Endothelial cell (in vitro differentiated cells): ENCODE data around the gene USP25. TPM values are rescaled to one million over a fixed set of nuclear protein-coding genes. Genes with fewer than 3 reads are reported as not detected.

ENCODE experiments used
- DNase-seq: peaks from one replicate; pipeline ENCODE4 v3.0.0; 2021; ENCODE audit warnings: low spot score
- H3K27ac Mint-ChIP-seq: one replicate; pipeline ENCODE4 v1.8.0; 2021; ENCODE audit warnings: mixed read lengths, inconsistent platforms; ENCODE audit not compliant: unreplicated experiment
- H3K27me3 Mint-ChIP-seq: one replicate; pipeline ENCODE4 v1.8.0; 2021; ENCODE audit warnings: mild to moderate bottlenecking, moderate library complexity, mixed read lengths, inconsistent platforms; ENCODE audit not compliant: unreplicated experiment
- H3K36me3 Mint-ChIP-seq: one replicate; pipeline ENCODE4 v1.8.0; 2021; ENCODE audit warnings: mild to moderate bottlenecking, low read depth, mixed read lengths, inconsistent platforms; ENCODE audit not compliant: unreplicated experiment
- H3K4me1 Mint-ChIP-seq: one replicate; pipeline ENCODE4 v1.8.0; 2021; ENCODE audit warnings: mild to moderate bottlenecking, mixed read lengths, inconsistent platforms; ENCODE audit not compliant: unreplicated experiment
- H3K4me3 Mint-ChIP-seq: one replicate; pipeline ENCODE4 v1.8.0; 2021; ENCODE audit warnings: mild to moderate bottlenecking, mixed read lengths, inconsistent platforms; ENCODE audit not compliant: unreplicated experiment
- H3K9me3 Mint-ChIP-seq: one replicate; pipeline ENCODE4 v1.8.0; 2021; ENCODE audit warnings: mixed read lengths, inconsistent platforms; ENCODE audit not compliant: unreplicated experiment
- total RNA-seq: library from RNA; stranded (reverse); fragmentation: NEBNext Ultra II Directional; extraction: Animal tissue kit (Norgen Biotek cat#: 25700); gene quantifications from one replicate; pipeline ENCODE4 v1.2.1, GENCODE V29; 2021; ENCODE audit not compliant: unreplicated experiment
- TF ChIP-seq, protein P1 (sequence below): fragments of 200-600 bp; sonication (generic); IDR thresholded peaks from one replicate; pipeline ENCODE4 v1.5.0; 2021; ENCODE audit warnings: antibody characterized with exemption; ENCODE audit not compliant: unreplicated experiment

Gene USP25
- total RNA-seq, 1 donor from 2014 or later = 38.0 TPM

DNA sequence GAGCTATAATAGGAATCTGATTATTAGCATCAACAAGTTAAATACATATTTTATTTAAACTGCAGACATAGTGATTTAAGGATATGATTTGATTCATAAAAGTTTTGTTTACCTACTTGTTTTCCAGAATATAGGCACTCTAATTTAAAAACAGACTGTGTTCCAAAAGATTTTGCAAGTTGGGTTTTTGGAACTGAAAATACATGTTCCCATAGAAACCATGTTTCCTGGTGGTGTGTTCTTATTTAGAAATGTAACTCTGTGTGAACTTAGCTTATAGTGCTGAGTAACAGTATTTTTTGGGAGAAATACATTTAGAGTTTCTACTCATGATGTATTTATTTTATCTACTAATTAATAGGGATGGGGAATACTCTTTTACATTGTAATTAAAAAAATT is 21.8 kb downstream of the USP25 start:
- H3K27me3 Mint-ChIP-seq = no peaks in the 10 kb centered on the region
- H3K36me3 Mint-ChIP-seq = no peaks in the 10 kb centered on the region
- no peaks in the 10 kb centered on the region for H3K9me3 Mint-ChIP-seq
- DNase-seq = no peak
- H3K27ac Mint-ChIP-seq = no peak overlapping the region
- TF ChIP-seq, protein P1, sequence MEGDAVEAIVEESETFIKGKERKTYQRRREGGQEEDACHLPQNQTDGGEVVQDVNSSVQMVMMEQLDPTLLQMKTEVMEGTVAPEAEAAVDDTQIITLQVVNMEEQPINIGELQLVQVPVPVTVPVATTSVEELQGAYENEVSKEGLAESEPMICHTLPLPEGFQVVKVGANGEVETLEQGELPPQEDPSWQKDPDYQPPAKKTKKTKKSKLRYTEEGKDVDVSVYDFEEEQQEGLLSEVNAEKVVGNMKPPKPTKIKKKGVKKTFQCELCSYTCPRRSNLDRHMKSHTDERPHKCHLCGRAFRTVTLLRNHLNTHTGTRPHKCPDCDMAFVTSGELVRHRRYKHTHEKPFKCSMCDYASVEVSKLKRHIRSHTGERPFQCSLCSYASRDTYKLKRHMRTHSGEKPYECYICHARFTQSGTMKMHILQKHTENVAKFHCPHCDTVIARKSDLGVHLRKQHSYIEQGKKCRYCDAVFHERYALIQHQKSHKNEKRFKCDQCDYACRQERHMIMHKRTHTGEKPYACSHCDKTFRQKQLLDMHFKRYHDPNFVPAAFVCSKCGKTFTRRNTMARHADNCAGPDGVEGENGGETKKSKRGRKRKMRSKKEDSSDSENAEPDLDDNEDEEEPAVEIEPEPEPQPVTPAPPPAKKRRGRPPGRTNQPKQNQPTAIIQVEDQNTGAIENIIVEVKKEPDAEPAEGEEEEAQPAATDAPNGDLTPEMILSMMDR = no peak
- H3K4me1 Mint-ChIP-seq = peaks cover 14% of the 10 kb centered on the region
- H3K4me3 Mint-ChIP-seq = no peak overlapping the region

DNA sequence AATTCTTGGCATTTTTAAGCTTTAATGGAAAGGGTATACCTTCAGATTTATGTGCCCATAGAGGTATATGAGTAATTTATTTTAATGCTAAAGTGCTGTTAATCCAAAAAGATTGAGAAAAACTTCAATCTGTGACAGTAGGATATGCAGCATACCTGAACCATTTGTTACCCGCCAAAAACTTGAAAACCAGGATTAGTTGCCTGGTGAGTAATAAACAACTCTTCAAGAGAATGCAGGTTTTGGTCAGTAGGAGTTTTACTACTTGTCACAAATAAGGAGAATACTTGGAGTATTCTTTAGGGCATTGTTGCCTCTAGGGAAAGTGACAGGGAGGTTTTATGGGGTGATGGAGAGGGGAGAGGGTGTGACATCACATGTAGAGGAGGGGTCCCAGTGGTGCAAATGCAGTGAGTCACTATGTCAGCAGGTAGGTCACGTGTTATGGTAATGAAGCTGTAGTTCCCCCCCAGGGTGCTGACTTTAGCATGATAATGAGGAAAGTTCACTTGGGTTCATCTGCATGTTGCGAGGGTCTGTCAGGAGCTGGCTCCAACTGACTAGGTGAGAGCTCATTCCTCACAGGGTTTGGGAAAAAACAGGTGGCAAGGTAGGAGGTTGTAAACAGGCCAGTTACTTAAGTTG is 23.1 kb downstream of the USP25 start:
- H3K36me3 Mint-ChIP-seq = no peaks in the 10 kb centered on the region
- H3K27me3 Mint-ChIP-seq = no peaks in the 10 kb centered on the region
- H3K4me1 Mint-ChIP-seq = peaks cover 25% of the 10 kb centered on the region
- DNase-seq = no peak
- TF ChIP-seq, protein P1 = no peak
- no peak overlapping the region for H3K4me3 Mint-ChIP-seq
- no peaks in the 10 kb centered on the region for H3K9me3 Mint-ChIP-seq
- H3K27ac Mint-ChIP-seq = no peak overlapping the region

DNA sequence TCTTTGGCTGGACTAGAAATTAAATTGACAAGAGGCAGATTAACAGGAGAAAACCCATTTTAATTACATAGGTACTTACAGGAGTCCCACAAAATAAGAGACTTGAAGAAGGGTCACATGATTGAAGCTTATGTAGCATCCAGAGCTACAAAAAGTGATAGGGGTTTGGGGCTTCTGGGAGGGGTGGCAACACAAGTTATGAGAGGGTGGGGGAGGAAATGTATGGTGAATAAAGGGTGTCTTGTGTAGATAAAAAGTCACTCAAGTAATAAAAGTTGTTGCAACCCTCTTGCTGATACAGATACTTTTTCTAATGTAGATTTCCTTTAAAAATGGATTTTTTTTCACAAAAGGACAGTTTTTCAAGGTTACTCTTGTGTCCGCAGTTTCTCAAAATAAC is 24.0 kb downstream of the USP25 start:
- Mint-ChIP-seq H3K27ac (no peak overlapping the region), H3K9me3 (no peaks in the 10 kb centered on the region), H3K4me3 (no peak overlapping the region), H3K4me1 (peaks cover 25% of the 10 kb centered on the region), H3K36me3 (no peaks in the 10 kb centered on the region), H3K27me3 (no peaks in the 10 kb centered on the region)
- no peak for DNase-seq
- TF ChIP-seq, protein P1 = no peak

DNA sequence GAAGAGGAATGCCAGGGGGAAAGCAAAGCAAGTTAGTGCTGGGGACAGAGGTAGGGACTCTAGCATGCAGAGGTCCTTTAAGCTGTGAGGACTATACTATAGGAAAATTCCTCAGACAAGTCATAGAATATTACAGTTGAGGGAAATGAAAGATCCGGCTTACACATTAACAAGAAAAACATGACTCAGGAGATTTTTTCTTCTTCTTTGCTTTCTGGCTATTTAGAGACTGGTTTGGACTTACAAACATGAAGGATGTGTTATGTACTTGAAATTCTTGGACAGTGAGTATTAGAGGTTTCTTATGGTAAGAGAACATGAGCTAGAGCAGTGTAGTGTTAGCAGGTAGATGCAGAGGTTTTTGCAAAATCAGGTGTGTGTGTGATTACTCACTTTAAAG is 24.9 kb downstream of the USP25 start:
- TF ChIP-seq, protein P1 = no peak
- no peaks in the 10 kb centered on the region for H3K9me3 Mint-ChIP-seq
- H3K4me3 Mint-ChIP-seq = no peak overlapping the region
- H3K27me3 Mint-ChIP-seq = no peaks in the 10 kb centered on the region
- no peaks in the 10 kb centered on the region for H3K36me3 Mint-ChIP-seq
- DNase-seq = no peak
- H3K4me1 Mint-ChIP-seq = peaks cover 25% of the 10 kb centered on the region
- H3K27ac Mint-ChIP-seq = no peak overlapping the region

DNA sequence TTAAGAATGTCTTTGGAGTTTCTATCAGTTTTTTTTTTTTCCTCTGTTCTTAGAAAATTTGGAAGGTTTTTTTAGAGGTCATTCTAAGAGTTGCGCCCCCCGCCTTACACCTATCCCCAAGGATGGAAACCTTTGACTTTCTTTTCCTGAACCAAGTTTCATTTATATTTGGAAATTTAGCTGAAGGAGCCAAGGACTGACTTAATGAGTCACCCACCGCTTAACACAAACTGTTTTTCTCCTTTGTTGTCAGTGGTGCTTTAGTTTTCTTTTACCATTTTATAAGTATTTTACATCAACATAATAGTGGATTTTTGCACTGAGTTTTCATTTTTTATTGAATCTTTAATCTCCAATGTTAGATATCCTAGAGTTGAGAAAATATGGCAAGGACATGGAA is 25.3 kb downstream of the USP25 start:
- TF ChIP-seq, protein P1 = no peak
- Mint-ChIP-seq H3K4me3 (no peak overlapping the region), H3K27me3 (no peaks in the 10 kb centered on the region), H3K36me3 (no peaks in the 10 kb centered on the region), H3K27ac (no peak overlapping the region), H3K9me3 (no peaks in the 10 kb centered on the region), H3K4me1 (peaks cover 28% of the 10 kb centered on the region)
- no peak for DNase-seq
